Smooth muscle cell of the pulmonary artery (primary cell): Measurements from ENCODE around the gene INTS12. TPM values are rescaled to one million over a fixed set of nuclear protein-coding genes. Genes with fewer than 3 reads are reported as not detected.

Experiments
- total RNA-seq: library from RNA; depleted of rRNA; stranded (reverse); fragments of >200 nt; gene quantifications from 2 replicates; pipeline ENCODE4 v1.2.3, GENCODE V29; 2014

Gene INTS12
- 13.7 and 15.1 TPM in 2 replicates for total RNA-seq

DNA sequence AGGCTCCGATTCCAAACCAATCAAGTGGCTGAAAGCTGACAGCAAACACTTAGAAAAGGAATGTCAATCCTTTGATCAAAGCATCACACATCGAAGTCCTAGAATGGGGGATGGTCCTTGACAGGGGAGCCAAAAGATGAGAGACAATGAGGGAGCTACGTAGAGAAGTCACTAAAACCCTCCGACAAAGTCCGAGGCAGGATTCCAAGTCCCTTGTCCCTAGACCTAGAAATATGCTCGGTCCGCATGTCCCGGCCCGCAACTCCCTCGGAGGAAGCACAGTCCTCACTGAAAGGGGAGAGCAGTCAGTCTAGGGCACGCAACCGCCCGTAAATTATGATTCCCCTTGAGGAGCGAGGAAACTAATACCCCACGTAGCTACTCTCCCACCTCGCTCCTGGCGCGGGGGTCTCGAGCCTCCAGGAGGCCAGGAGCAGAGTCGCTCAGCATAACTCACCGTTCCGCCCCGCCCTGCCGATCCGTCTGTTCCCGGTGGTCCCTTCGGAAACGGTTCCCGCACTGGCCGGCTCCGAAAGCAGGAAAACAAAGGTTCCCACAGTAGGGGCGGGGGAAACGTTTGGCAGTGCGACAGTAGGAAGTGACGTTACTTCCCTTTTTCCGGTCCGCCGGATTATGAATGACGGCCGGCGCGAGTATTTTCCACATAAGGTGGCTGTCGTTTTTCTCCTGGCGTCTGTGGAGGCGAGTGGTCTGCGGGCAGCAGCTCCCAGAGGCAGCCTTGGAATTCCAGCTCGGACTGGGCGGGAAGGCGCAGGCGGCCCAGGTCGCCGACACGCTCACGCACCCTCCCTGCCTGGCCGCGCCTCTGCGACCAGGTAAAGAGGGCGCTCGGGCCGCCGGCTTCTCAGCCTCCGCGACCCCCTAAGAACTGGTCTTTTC lies at the start of gene INTS12, which contains the start of gene GSTCD:
INTS12 (minus strand) TSS at position 509 of the 900 bp plus-strand sequence. CDS start 8,684 bp downstream, outside the sequence.
GSTCD (plus strand) TSS at position 604 of the 900 bp plus-strand sequence. CDS start 8,830 bp downstream, outside the sequence.

Other genes starting within 250 kb of the INTS12 start
- 65.6 and 66.3 TPM in 2 replicates for gene PPA2, start 234.6 kb downstream of the INTS12 start, total RNA-seq
- not detected in 2 replicates for gene ARHGEF38, start 156.1 kb downstream of the INTS12 start, total RNA-seq
- 8.3 and 9.4 TPM in 2 replicates for gene GSTCD, start 95 bp upstream of the INTS12 start, total RNA-seq
- 0.46 TPM in 1 of 2 replicates, not detected in the other for gene NPNT, start 186.8 kb upstream of the INTS12 start, total RNA-seq